NT2/D1 (cell line): ENCODE data around the gene CCDC68.

Experiments
- SUZ12 ChIP-seq: IDR thresholded peaks from 2 replicates; pipeline ENCODE4 v1.6.1; 2011; ENCODE audit not compliant: insufficient read length, insufficient read depth; ENCODE audit errors: extremely low read depth
- ZNF274 ChIP-seq: IDR thresholded peaks from 2 replicates; pipeline ENCODE4 v1.6.1; 2011; ENCODE audit warnings: mild to moderate bottlenecking, low read depth, low read length

- no peak for TF ChIP-seq ZNF274
- no peak for TF ChIP-seq SUZ12
Measured at GRCh38 chr18:54939361-54939917, 19.8 kb downstream of the CCDC68 start.
